HepG2 (cell line): ENCODE data around the gene CCNQ. TPM values are rescaled to one million over a fixed set of nuclear protein-coding genes. Genes with fewer than 3 reads are reported as not detected.
A peak's percentile ranks its signal among the peaks of the same experiment; 100 is the strongest.

Source experiments
- CEBPG ChIP-seq: IDR thresholded peaks from 2 replicates; pipeline ENCODE4 v1.6.1; 2016
- FOSL2 ChIP-seq: sonication (generic); formaldehyde crosslinking; IDR thresholded peaks from 2 replicates; pipeline ENCODE4 v1.4.0; 2020; ENCODE audit warnings: missing genetic modification reagents
- HIC2 ChIP-seq: sonication (generic); formaldehyde crosslinking; IDR thresholded peaks from 2 replicates; pipeline ENCODE4 v1.9.0; 2022; ENCODE audit warnings: low read depth, missing genetic modification reagents
- HNRNPLL ChIP-seq: fragments of 200-400 bp; formaldehyde crosslinking; IDR thresholded peaks from 2 replicates; pipeline ENCODE4 v1.6.1; 2017; ENCODE audit warnings: mild to moderate bottlenecking, low read depth, low read length; ENCODE audit not compliant: poor library complexity, severe bottlenecking
- KLF16 ChIP-seq, 2 experiments: sonication (generic) in 1 of 2; formaldehyde crosslinking in 1 of 2; IDR thresholded peaks; 2 replicates each; pipeline versions ENCODE4 v1.6.1 to v1.8.0; 2016 to 2023; ENCODE audit warnings: missing genetic modification reagents in 2 of 2, missing compliant biosample characterization in 1 of 2
- MIXL1 ChIP-seq: IDR thresholded peaks from 2 replicates; pipeline ENCODE4 v1.6.1; 2016
- MYC ChIP-seq: sonication (generic); formaldehyde crosslinking; IDR thresholded peaks from 2 replicates; pipeline ENCODE4 v1.9.0; 2021; ENCODE audit warnings: missing genetic modification reagents, borderline replicate concordance
- NFKB2 ChIP-seq: sonication (generic); formaldehyde crosslinking; IDR thresholded peaks from 2 replicates; pipeline ENCODE4 v1.4.0; 2020; ENCODE audit warnings: missing genetic modification reagents, borderline replicate concordance
- RFXAP ChIP-seq: sonication (generic); formaldehyde crosslinking; IDR thresholded peaks from 2 replicates; pipeline ENCODE4 v1.4.0; 2020; ENCODE audit warnings: missing genetic modification reagents, borderline replicate concordance
- TBL1XR1 ChIP-seq: fragments of 150-350 bp; IDR thresholded peaks from 2 replicates; pipeline ENCODE4 v1.6.1; 2014; ENCODE audit warnings: borderline replicate concordance, low read length; ENCODE audit not compliant: partially characterized antibody
- U2AF1 ChIP-seq: fragments of 200-400 bp; formaldehyde crosslinking; optimal IDR thresholded peaks from 2 replicates; pipeline ENCODE3; 2017; ENCODE audit warnings: mild to moderate bottlenecking, low read depth, low read length
- XRCC5 ChIP-seq: fragments of 200-400 bp; formaldehyde crosslinking; optimal IDR thresholded peaks from 2 replicates; pipeline ENCODE3; 2017; ENCODE audit warnings: mild to moderate bottlenecking, low read length
- ZBTB33 ChIP-seq: sonication (generic); formaldehyde crosslinking; IDR thresholded peaks from 2 replicates; pipeline ENCODE4 v1.4.0; 2020; ENCODE audit warnings: missing genetic modification reagents
- ZBTB39 ChIP-seq: sonication (generic); formaldehyde crosslinking; IDR thresholded peaks from 2 replicates; pipeline ENCODE4 v1.5.0; 2020; ENCODE audit warnings: missing genetic modification reagents
- ZBTB7B ChIP-seq: sonication (generic); formaldehyde crosslinking; IDR thresholded peaks from 2 replicates; pipeline ENCODE4 v1.4.0; 2020; ENCODE audit warnings: missing genetic modification reagents
- ZNF12 ChIP-seq: sonication (generic); formaldehyde crosslinking; IDR thresholded peaks from 2 replicates; pipeline ENCODE4 v1.5.0; 2020; ENCODE audit warnings: missing genetic modification reagents
- ZNF256 ChIP-seq: sonication (generic); formaldehyde crosslinking; conservative IDR thresholded peaks from 2 replicates; pipeline ENCODE4 v1.4.0; 2020; ENCODE audit warnings: missing genetic modification reagents
- ZNF264 ChIP-seq: sonication (generic); formaldehyde crosslinking; IDR thresholded peaks from 2 replicates; pipeline ENCODE4 v1.4.0; 2020; ENCODE audit warnings: missing genetic modification reagents
- ZNF275 ChIP-seq: sonication (generic); formaldehyde crosslinking; IDR thresholded peaks from 2 replicates; pipeline ENCODE4 v1.8.0; 2022; ENCODE audit warnings: missing genetic modification reagents, mild to moderate bottlenecking, inconsistent platforms, borderline replicate concordance
- ZNF337 ChIP-seq: sonication (generic); formaldehyde crosslinking; IDR thresholded peaks from 2 replicates; pipeline ENCODE4 v1.5.1; 2020; ENCODE audit warnings: missing genetic modification reagents, low read depth, mild to moderate bottlenecking, borderline replicate concordance
- ZNF607 ChIP-seq: sonication (generic); formaldehyde crosslinking; IDR thresholded peaks from 2 replicates; pipeline ENCODE4 v1.5.1; 2020; ENCODE audit warnings: missing genetic modification reagents, mild to moderate bottlenecking, borderline replicate concordance
- ZNF615 ChIP-seq: sonication (generic); formaldehyde crosslinking; IDR thresholded peaks from 2 replicates; pipeline ENCODE4 v1.5.0; 2020; ENCODE audit warnings: mild to moderate bottlenecking, missing genetic modification reagents, borderline replicate concordance
- ZNF629 ChIP-seq: sonication (generic); formaldehyde crosslinking; conservative IDR thresholded peaks from 2 replicates; pipeline ENCODE4 v1.5.0; 2020; ENCODE audit warnings: missing genetic modification reagents
- polyA plus RNA-seq, 8 experiments: library from polyadenylated mRNA; depleted of rRNA in 3 of 8; stranded (reverse) in 7 of 8; unstranded in 1 of 8; fragments of >200 nt; fragmentation: Illumina TruSeq in 4 of 8; extraction: Trizol in 4 of 8; gene quantifications; 2 replicates each; pipeline versions ENCODE4 v1.2.1 to v1.2.3, GENCODE V29; 2011 to 2016; ENCODE audit warnings: low read depth in 4 of 8, missing spikeins in 1 of 8, mixed read lengths in 1 of 8; ENCODE audit not compliant: insufficient read depth in 1 of 8
- total RNA-seq, 5 experiments: library from RNA; depleted of rRNA; stranded (reverse); fragments of >200 nt; fragmentation: Illumina TruSeq; extraction: Trizol; gene quantifications; 2 replicates each; pipeline ENCODE4 v1.2.3, GENCODE V29; 2016; ENCODE audit warnings: low read depth in 1 of 5

Gene CCNQ
- total and polyA plus RNA-seq, 2 of the 13 experiments (the other 11 are each of a cell fraction or from before 2014, with no cell fraction given) = 15.0 to 25.5 TPM

GRCh38 chrX:153609917-153610835 lies 11.2 kb upstream of the CCNQ start (continued):
- 0 out of 4 replicates have a peak, but pooled peaks of 1 of the 2 experiments have one; percentile 23 for TF ChIP-seq KLF16 (CRISPR knock-in tag; IDR thresholded peaks at IDR 0.05)
- no peak for TF ChIP-seq ZNF275 (CRISPR knock-in tag)
- TF ChIP-seq ZNF337 (CRISPR knock-in tag) = no peak
- peak; percentile 25 for TF ChIP-seq XRCC5
- no peak for TF ChIP-seq U2AF1
- TF ChIP-seq TBL1XR1 = no peak
- TF ChIP-seq ZBTB39 (CRISPR knock-in tag) = no peak
- TF ChIP-seq ZNF256 (CRISPR knock-in tag) = no peak
- TF ChIP-seq NFKB2 (CRISPR knock-in tag) = peak; percentile 70; the same call in 1 of the 2 replicates
- 0 out of 2 replicates have a peak, but pooled peaks have one; percentile 36 for TF ChIP-seq ZBTB33 (CRISPR knock-in tag)
- TF ChIP-seq ZNF12 = no peak
- peak; percentile 32; the same call in 1 of the 2 replicates for TF ChIP-seq ZNF264 (CRISPR knock-in tag)
- TF ChIP-seq RFXAP (CRISPR knock-in tag) = peak; percentile 36; the same call in 1 of the 2 replicates
- TF ChIP-seq ZNF607 (CRISPR knock-in tag) = peak; percentile 45
- no peak for TF ChIP-seq ZNF615
- no peak for TF ChIP-seq ZNF629 (CRISPR knock-in tag)
- no peak for TF ChIP-seq HNRNPLL
- TF ChIP-seq CEBPG (CRISPR knock-in tag) = no peak
- 0 out of 2 replicates have a peak, but pooled peaks have one; percentile 10 for TF ChIP-seq FOSL2
- TF ChIP-seq HIC2 (CRISPR knock-in tag) = no peak
- TF ChIP-seq ZBTB7B (CRISPR knock-in tag) = peak; percentile 81
- TF ChIP-seq MIXL1 (CRISPR knock-in tag) = no peak
- peak; percentile 80 for TF ChIP-seq MYC (CRISPR knock-in tag)
